SKM-1 treated with dmso at 0.1 percent for 144 hours (cell line): Measurements from ENCODE around the gene GPSM1.

ENCODE experiments used
- DNase-seq: peaks from one replicate; lab custom pipeline; 2025; ENCODE audit not compliant: unreplicated experiment; lab: John Stamatoyannopoulos, UW

The GPSM1 gene

GRCh38 chr9:136304456-136304855 is 22.9 kb upstream of the GPSM1 start:
- DNase-seq: no peak

- no peak for DNase-seq
These were observed 22.4 kb upstream of the GPSM1 start for GRCh38 chr9:136304981-136305380.

GRCh38 chr9:136305804-136306203 is 21.5 kb upstream of the GPSM1 start:
- no peak for DNase-seq

- DNase-seq: no peak
These were observed 20.8 kb upstream of the GPSM1 start for GRCh38 chr9:136306211-136307208.

- DNase-seq: no peak
These were observed 20.1 kb upstream of the GPSM1 start for GRCh38 chr9:136307215-136307750.

- DNase-seq: no peak
These were observed 19.2 kb upstream of the GPSM1 start for GRCh38 chr9:136308006-136308701.

GRCh38 chr9:136308702-136309053 is 18.7 kb upstream of the GPSM1 start:
- DNase-seq: no peak

GRCh38 chr9:136309101-136309801 is 18.1 kb upstream of the GPSM1 start:
- DNase-seq: no peak

- no peak for DNase-seq
These were observed 17.5 kb upstream of the GPSM1 start for GRCh38 chr9:136309806-136310220.

GRCh38 chr9:136310273-136311030 is 16.9 kb upstream of the GPSM1 start:
- DNase-seq: no peak

GRCh38 chr9:136311051-136312008 is 16.0 kb upstream of the GPSM1 start:
- DNase-seq: no peak

GRCh38 chr9:136312009-136312375 is 15.3 kb upstream of the GPSM1 start:
- no peak for DNase-seq

GRCh38 chr9:136312436-136312835 is 14.9 kb upstream of the GPSM1 start:
- DNase-seq: peak; percentile 21

GRCh38 chr9:136313111-136314055 is 14.0 kb upstream of the GPSM1 start:
- DNase-seq: no peak

GRCh38 chr9:136314056-136314416 is 13.3 kb upstream of the GPSM1 start:
- DNase-seq: no peak

- DNase-seq: no peak
These were observed 12.4 kb upstream of the GPSM1 start for GRCh38 chr9:136314944-136315343.

- no peak for DNase-seq
These were observed 11.0 kb upstream of the GPSM1 start for GRCh38 chr9:136316271-136316751.
